ENCODE data around the gene CNR1. TPM values are rescaled to one million over a fixed set of nuclear protein-coding genes. Genes with fewer than 3 reads are reported as not detected.
A peak's percentile ranks its signal among the peaks of the same experiment; 100 is the strongest.

Gene CNR1
- total RNA-seq, 4 donors from 2014 or later = 0.35 to 33.8 (median 3.0) TPM

DNA sequence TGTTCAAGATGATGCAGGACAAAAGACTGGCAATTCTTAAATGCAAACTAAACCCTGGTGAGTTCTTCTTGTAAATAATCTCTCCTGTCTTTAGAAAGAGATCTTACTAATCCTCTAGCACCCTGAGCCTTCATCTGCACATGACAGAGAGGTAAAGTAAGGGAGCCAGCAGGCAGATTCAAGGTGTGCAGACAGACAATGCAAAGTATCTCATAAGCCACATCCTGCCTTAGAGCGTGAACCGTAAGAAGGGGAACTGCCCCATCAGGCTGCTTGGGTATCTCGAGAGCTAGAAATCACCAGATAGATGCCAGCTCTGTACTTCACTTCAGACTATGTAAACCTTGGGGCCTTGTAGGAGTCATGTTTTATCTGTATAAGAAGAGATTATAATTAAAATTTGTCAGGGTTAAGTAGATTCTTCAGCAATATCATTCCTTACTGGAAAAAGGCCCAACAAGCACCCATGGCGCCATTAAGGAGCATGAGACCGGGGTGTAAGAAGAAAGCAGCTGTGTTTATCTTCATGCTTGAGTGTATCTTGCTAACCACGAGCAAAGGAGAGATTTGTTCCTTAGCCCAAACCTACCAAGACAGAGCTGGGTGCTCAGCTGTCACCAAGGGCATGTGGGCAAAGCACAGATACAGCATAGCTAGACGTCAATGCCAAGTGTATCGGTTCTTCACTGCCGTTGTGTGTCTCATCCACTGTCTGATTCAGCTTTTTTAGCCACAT is 24.4 kb downstream of the CNR1 start:
- DNase-seq = peak in 2 of 3 donors; percentile 71 to 82
- H3K9me3 ChIP-seq = no peaks in the 10 kb centered on the region
- H3K27me3 ChIP-seq = no peaks in the 10 kb centered on the region
- no peak for TF ChIP-seq POLR2A (IDR thresholded peaks at IDR 0.05)
- TF ChIP-seq, protein P1, sequence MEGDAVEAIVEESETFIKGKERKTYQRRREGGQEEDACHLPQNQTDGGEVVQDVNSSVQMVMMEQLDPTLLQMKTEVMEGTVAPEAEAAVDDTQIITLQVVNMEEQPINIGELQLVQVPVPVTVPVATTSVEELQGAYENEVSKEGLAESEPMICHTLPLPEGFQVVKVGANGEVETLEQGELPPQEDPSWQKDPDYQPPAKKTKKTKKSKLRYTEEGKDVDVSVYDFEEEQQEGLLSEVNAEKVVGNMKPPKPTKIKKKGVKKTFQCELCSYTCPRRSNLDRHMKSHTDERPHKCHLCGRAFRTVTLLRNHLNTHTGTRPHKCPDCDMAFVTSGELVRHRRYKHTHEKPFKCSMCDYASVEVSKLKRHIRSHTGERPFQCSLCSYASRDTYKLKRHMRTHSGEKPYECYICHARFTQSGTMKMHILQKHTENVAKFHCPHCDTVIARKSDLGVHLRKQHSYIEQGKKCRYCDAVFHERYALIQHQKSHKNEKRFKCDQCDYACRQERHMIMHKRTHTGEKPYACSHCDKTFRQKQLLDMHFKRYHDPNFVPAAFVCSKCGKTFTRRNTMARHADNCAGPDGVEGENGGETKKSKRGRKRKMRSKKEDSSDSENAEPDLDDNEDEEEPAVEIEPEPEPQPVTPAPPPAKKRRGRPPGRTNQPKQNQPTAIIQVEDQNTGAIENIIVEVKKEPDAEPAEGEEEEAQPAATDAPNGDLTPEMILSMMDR (IDR thresholded peaks at IDR 0.05) = no peak
- peaks cover 0 to 7% (median 0%) of the 10 kb centered on the region in 4 donors for H3K4me1 ChIP-seq
- H3K4me3 ChIP-seq = no peak overlapping the region
- no peaks in the 10 kb centered on the region for H3K36me3 ChIP-seq
- H3K27ac ChIP-seq = peak overlapping the region in 2 of 4 donors; percentile 73 to 74

DNA sequence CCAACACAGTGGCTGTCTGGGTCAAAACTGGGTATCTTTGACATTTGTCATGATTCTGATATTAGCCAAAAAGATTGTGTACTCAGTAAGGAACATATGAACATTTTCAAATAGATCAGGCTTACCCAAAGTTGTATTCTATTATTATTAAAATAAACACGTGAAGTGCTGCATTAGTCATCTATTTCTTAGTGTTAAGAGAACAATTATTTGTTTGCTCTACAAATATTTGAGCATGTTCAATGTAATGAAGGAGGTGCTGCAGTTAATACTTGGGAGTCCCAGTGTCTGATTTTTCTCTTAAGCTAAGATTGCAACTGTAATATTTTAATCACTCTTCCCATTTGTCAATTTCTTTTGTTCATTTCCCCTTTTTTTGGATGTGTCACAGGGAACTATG is 28.2 kb downstream of the CNR1 start:
- Histone ChIP-seq H3K4me1 (peaks cover 0 to 7% (median 0%) of the 10 kb centered on the region in 4 donors), H3K27ac (no peak overlapping the region), H3K4me3 (no peak overlapping the region), H3K36me3 (no peaks in the 10 kb centered on the region), H3K9me3 (no peaks in the 10 kb centered on the region), H3K27me3 (no peaks in the 10 kb centered on the region)
- DNase-seq = no peak
- TF ChIP-seq, protein P1 (IDR thresholded peaks at IDR 0.05) = no peak
- no peak for TF ChIP-seq POLR2A (IDR thresholded peaks at IDR 0.05)

DNA sequence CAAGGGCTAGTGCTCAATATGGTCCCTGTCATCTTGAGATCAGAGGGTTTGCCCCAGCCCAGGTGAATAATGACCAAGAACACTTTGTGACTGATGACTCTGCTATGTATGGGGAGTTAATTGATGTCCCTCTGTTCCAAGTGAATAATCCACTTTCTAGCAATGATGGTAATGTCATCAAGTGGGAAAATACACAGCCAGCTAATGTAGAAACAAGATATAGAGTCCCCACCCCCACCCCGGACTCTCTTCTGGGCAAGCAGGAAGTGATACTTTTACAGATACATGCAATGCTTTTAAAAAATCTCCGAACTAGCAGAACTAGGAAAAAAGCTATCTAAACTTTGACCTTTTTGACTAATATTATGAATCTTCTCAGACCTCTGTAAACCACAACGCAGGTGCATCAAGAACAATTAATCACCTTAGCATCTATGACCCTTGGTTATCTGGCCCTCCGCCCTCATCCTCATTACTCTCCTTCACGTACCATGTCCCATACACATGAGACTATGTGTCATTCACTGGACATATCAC is 30.5 kb downstream of the CNR1 start:
- Histone ChIP-seq H3K36me3 (no peaks in the 10 kb centered on the region), H3K27ac (peak overlapping the region in 1 of 4 donors; percentile 28), H3K4me3 (no peak overlapping the region), H3K9me3 (no peaks in the 10 kb centered on the region), H3K27me3 (no peaks in the 10 kb centered on the region), H3K4me1 (no peaks in the 10 kb centered on the region)
- DNase-seq = peak in 1 of 3 donors; percentile 65
- TF ChIP-seq, protein P1 (IDR thresholded peaks at IDR 0.05) = no peak
- no peak for TF ChIP-seq POLR2A (IDR thresholded peaks at IDR 0.05)

DNA sequence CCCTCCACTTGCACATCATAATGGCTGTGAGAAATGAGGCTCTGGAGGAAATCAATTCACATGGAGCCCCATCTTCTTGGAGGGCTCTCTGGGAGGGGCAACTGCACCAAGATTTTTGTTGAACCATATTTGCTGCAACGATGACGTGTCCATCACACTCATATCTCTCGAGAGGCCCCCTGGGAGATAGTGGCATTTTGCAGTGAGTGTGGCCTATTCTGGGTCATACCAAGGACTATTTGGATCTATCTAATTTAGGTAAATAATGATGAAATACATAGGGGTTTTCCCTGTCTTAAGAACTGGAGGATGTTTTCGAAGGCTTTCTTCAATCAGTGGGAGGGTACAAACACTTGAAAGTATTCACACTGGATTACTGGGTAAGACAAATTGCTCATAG is 31.6 kb downstream of the CNR1 start:
- no peak for DNase-seq
- Histone ChIP-seq H3K27me3 (no peaks in the 10 kb centered on the region), H3K36me3 (no peaks in the 10 kb centered on the region), H3K4me1 (no peaks in the 10 kb centered on the region), H3K4me3 (no peak overlapping the region), H3K27ac (peak overlapping the region in 1 of 4 donors; percentile 30), H3K9me3 (no peaks in the 10 kb centered on the region)
- no peak for TF ChIP-seq POLR2A (IDR thresholded peaks at IDR 0.05)
- TF ChIP-seq, protein P1 (IDR thresholded peaks at IDR 0.05) = no peak

DNA sequence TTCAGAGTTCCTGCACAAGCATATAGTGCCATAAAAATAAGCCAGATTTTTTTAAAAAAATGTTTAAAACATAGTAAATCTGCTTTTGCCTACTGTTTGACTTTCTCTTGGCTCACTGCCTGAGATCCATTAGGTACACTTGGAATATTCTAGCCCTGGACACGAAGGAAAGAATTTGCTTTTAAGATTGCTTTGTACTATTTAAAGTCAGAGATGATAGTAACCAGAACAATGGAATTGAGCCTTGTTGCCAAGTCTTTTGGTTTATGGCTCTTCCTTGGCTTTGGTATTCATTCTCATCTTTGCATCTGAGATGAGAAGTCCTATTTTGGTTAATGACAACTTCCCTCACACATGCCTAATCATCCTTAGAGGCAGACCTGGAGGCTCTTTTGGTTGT is 32.4 kb downstream of the CNR1 start:
- H3K27ac ChIP-seq = no peak overlapping the region
- H3K9me3 ChIP-seq = no peaks in the 10 kb centered on the region
- no peak for DNase-seq
- H3K27me3 ChIP-seq = no peaks in the 10 kb centered on the region
- no peak for TF ChIP-seq POLR2A (IDR thresholded peaks at IDR 0.05)
- TF ChIP-seq, protein P1 (IDR thresholded peaks at IDR 0.05) = no peak
- no peak overlapping the region for H3K4me3 ChIP-seq
- no peaks in the 10 kb centered on the region for H3K4me1 ChIP-seq
- H3K36me3 ChIP-seq = no peaks in the 10 kb centered on the region

Measured in Peyer's patch (tissue), 4 donors.